Neural crest cell (in vitro differentiated cells): ENCODE measurements around the gene PTX3. TPM values are rescaled to one million over a fixed set of nuclear protein-coding genes. Genes with fewer than 3 reads are reported as not detected.

ENCODE experiments used
- DNase-seq: peaks from one replicate; pipeline ENCODE4 v3.0.0; 2021; ENCODE audit warnings: low read depth, mixed read lengths, low spot score
- H3K27ac Mint-ChIP-seq: one replicate; pipeline ENCODE4 v1.8.0; 2021; ENCODE audit warnings: mild to moderate bottlenecking, mixed read lengths; ENCODE audit not compliant: unreplicated experiment
- H3K27me3 Mint-ChIP-seq: 2 replicates; pipeline ENCODE4 v1.8.0; 2021; ENCODE audit warnings: low read depth, mild to moderate bottlenecking, mixed read lengths
- H3K36me3 Mint-ChIP-seq: 2 replicates; pipeline ENCODE4 v1.8.0; 2021; ENCODE audit warnings: low read depth, mild to moderate bottlenecking, mixed read lengths
- H3K4me1 Mint-ChIP-seq: 2 replicates; pipeline ENCODE4 v1.8.0; 2021; ENCODE audit warnings: mixed read lengths
- H3K4me3 Mint-ChIP-seq: one replicate; pipeline ENCODE4 v1.8.0; 2021; ENCODE audit warnings: mild to moderate bottlenecking, mixed read lengths
- H3K9me3 Mint-ChIP-seq: 2 replicates; pipeline ENCODE4 v1.8.0; 2021; ENCODE audit warnings: mixed read lengths
- total RNA-seq: library from RNA; stranded (reverse); gene quantifications from 2 replicates; pipeline ENCODE4 v1.2.1, GENCODE V29; 2021
- TF ChIP-seq, protein P1 (sequence below): fragments of 200-600 bp; sonication (generic); conservative IDR thresholded peaks from 2 replicates; pipeline ENCODE4 v1.5.0; 2021; ENCODE audit warnings: antibody characterized with exemption, mild to moderate bottlenecking

Gene PTX3
- total RNA-seq, 1 donor from 2014 or later, result 45.6 TPM

DNA sequence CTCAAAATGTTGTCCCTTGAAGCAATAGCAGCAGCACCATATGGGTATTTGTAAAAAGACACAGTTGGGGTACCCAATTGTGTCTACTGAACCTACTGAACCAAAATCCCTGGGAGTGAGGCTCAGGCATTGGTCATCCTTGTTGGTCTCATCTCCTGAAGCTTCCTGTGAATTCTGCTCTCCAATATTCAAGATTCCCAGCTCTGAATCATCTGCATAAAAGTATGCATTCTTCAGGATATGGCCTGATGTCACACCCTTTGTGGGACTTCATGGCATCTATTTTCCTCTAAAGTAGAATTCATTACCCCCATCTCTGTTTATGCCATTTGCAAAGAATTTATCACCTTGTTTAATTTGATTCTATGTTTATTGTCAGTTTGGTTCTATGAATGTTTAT, 13.3 kb upstream of the PTX3 start:
- TF ChIP-seq, protein P1, sequence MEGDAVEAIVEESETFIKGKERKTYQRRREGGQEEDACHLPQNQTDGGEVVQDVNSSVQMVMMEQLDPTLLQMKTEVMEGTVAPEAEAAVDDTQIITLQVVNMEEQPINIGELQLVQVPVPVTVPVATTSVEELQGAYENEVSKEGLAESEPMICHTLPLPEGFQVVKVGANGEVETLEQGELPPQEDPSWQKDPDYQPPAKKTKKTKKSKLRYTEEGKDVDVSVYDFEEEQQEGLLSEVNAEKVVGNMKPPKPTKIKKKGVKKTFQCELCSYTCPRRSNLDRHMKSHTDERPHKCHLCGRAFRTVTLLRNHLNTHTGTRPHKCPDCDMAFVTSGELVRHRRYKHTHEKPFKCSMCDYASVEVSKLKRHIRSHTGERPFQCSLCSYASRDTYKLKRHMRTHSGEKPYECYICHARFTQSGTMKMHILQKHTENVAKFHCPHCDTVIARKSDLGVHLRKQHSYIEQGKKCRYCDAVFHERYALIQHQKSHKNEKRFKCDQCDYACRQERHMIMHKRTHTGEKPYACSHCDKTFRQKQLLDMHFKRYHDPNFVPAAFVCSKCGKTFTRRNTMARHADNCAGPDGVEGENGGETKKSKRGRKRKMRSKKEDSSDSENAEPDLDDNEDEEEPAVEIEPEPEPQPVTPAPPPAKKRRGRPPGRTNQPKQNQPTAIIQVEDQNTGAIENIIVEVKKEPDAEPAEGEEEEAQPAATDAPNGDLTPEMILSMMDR, result no peak
- no peak for DNase-seq
- no peak overlapping the region for H3K27ac Mint-ChIP-seq
- H3K9me3 Mint-ChIP-seq, result peaks cover 12% of the 10 kb centered on the region
- no peak overlapping the region for H3K4me3 Mint-ChIP-seq
- peaks cover 11% of the 10 kb centered on the region for H3K36me3 Mint-ChIP-seq
- H3K4me1 Mint-ChIP-seq, result peaks cover 7% of the 10 kb centered on the region
- no peaks in the 10 kb centered on the region for H3K27me3 Mint-ChIP-seq

- no peak overlapping the region for H3K4me3 Mint-ChIP-seq
- peaks cover 11% of the 10 kb centered on the region for H3K36me3 Mint-ChIP-seq
- peaks cover 10% of the 10 kb centered on the region for H3K9me3 Mint-ChIP-seq
- peaks cover 7% of the 10 kb centered on the region for H3K4me1 Mint-ChIP-seq
- H3K27me3 Mint-ChIP-seq, result no peaks in the 10 kb centered on the region
- DNase-seq, result no peak
- no peak overlapping the region for H3K27ac Mint-ChIP-seq
- TF ChIP-seq, protein P1, result no peak
Measured at GRCh38 chr3:157427901-157428300, 8.7 kb upstream of the PTX3 start.

- H3K4me3 Mint-ChIP-seq, result no peak overlapping the region
- H3K36me3 Mint-ChIP-seq, result peaks cover 11% of the 10 kb centered on the region
- H3K27ac Mint-ChIP-seq, result no peak overlapping the region
- no peaks in the 10 kb centered on the region for H3K27me3 Mint-ChIP-seq
- DNase-seq, result no peak
- H3K4me1 Mint-ChIP-seq, result peaks cover 7% of the 10 kb centered on the region
- H3K9me3 Mint-ChIP-seq, result peaks cover 9% of the 10 kb centered on the region
- TF ChIP-seq, protein P1, result no peak
Measured at GRCh38 chr3:157428853-157429252, 7.8 kb upstream of the PTX3 start.

DNA sequence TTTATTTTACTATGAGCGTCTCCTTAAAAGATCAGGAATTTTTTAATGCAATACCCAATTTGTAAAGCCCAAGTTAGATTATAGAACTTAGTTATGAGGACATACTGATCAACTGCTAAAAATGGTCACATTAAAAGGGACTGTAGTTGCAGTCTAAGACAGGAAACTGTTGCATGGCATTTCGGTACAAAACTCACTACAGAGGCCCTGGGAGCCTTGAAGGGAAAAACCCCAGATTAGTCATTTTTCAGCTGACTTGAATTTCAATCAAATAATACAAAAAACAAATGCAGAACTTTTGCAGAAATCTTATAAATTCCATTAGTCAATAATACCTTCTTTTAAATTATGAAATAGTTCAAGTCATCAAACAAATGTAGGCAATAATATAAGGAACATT, 6.9 kb upstream of the PTX3 start:
- TF ChIP-seq, protein P1, result no peak
- Mint-ChIP-seq H3K9me3 (peaks cover 4% of the 10 kb centered on the region), H3K4me1 (peaks cover 7% of the 10 kb centered on the region), H3K27ac (no peak overlapping the region), H3K36me3 (peaks cover 4% of the 10 kb centered on the region), H3K4me3 (no peak overlapping the region), H3K27me3 (no peaks in the 10 kb centered on the region)
- DNase-seq, result no peak

- H3K27ac Mint-ChIP-seq, result peak overlapping the region; percentile 68
- peak overlapping the region; percentile 93 for H3K4me3 Mint-ChIP-seq
- peaks cover 26% of the 10 kb centered on the region for H3K36me3 Mint-ChIP-seq
- H3K9me3 Mint-ChIP-seq, result no peaks in the 10 kb centered on the region
- DNase-seq, result no peak
- peaks cover 51% of the 10 kb centered on the region for H3K4me1 Mint-ChIP-seq
- no peaks in the 10 kb centered on the region for H3K27me3 Mint-ChIP-seq
- TF ChIP-seq, protein P1, result no peak
Measured at GRCh38 chr3:157438194-157438730, 1.6 kb downstream of the PTX3 start.
